ENCODE data around the gene ESPL1. TPM values are rescaled to one million over a fixed set of nuclear protein-coding genes. Genes with fewer than 3 reads are reported as not detected.

The ESPL1 gene
- total RNA-seq, 3 donors from 2014 or later: 19.9 to 21.9 (median 20.0) TPM

DNA sequence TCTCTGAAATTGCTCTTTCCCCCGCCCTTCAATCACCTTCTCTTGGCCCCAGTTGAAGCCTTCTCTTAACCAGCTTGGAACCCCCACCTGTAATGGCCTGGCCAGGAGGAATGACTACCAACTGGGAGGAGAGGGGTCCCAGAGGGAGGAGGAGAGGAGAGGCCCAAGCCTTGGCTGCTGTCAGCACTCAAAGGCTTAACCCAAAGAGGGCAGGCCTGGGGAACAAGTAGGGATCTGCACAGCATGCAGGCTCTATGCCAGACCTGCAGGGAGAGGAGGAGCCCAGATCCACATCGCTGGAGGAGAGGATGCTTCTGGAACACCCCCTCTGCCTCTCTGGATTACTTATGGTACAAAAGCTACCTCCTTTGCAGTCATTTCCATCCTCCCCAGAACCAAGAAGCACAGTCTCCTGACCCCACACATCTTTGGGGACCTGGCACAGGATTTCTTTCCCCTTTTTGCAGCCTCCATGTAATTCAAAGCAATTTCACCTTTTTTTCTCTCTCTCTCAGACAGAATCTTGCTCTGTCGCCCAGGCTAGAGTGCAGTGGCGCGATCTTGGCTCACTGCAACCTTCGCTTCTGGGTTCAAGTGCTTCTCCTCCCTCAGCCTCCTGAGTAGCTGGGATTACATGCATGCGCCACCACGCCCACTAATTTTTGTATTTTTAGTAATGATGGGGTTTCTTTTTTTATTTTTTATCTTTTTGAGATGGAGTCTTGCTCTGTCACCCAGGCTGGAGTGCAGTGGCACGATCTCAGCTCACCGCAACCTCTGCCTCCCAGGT is 42.3 kb upstream of the ESPL1 start:
- ATAC-seq: no peak
- H3K4me3 Mint-ChIP-seq: no peak overlapping the region

GRCh38 chr12:53226815-53227214 is 41.3 kb upstream of the ESPL1 start:
- DNase-seq (no peak), ATAC-seq (no peak)
- Mint-ChIP-seq H3K4me1 (ENCODE audit: low read depth) (peaks cover 75% of the 10 kb centered on the region), H3K4me3 (peak overlapping the region; percentile 4), H3K9me3 (no peaks in the 10 kb centered on the region), H3K27me3 (ENCODE audit: low read depth) (no peaks in the 10 kb centered on the region), H3K36me3 (ENCODE audit: insufficient read depth) (peaks cover 4% of the 10 kb centered on the region)

More for the DNA sequence above, 42.3 kb upstream of the ESPL1 start:
- DNase-seq: no peak
- Mint-ChIP-seq H3K4me1 (ENCODE audit: low read depth) (peaks cover 70% of the 10 kb centered on the region), H3K36me3 (ENCODE audit: insufficient read depth) (peaks cover 4% of the 10 kb centered on the region), H3K9me3 (no peaks in the 10 kb centered on the region), H3K27me3 (ENCODE audit: low read depth) (no peaks in the 10 kb centered on the region)

- Mint-ChIP-seq H3K9me3 (no peaks in the 10 kb centered on the region), H3K27me3 (ENCODE audit: low read depth) (no peaks in the 10 kb centered on the region), H3K4me3 (peak overlapping the region; percentile 4), H3K36me3 (ENCODE audit: insufficient read depth) (peaks cover 4% of the 10 kb centered on the region), H3K4me1 (ENCODE audit: low read depth) (peaks cover 71% of the 10 kb centered on the region)
- ATAC-seq: no peak
- no peak for DNase-seq
These were observed 40.8 kb upstream of the ESPL1 start for GRCh38 chr12:53227341-53227740.

GRCh38 chr12:53227836-53228235 is 40.3 kb upstream of the ESPL1 start:
- no peaks in the 10 kb centered on the region for H3K9me3 Mint-ChIP-seq
- no peaks in the 10 kb centered on the region for H3K27me3 Mint-ChIP-seq (ENCODE audit: low read depth)
- no peak overlapping the region for H3K4me3 Mint-ChIP-seq
- peaks cover 4% of the 10 kb centered on the region for H3K36me3 Mint-ChIP-seq (ENCODE audit: insufficient read depth)
- DNase-seq (no peak), ATAC-seq (no peak)
- peaks cover 71% of the 10 kb centered on the region for H3K4me1 Mint-ChIP-seq (ENCODE audit: low read depth)

- peak overlapping the region; percentile 56 for H3K4me3 Mint-ChIP-seq
- no peak for DNase-seq
- H3K4me1 Mint-ChIP-seq (ENCODE audit: low read depth): peaks cover 70% of the 10 kb centered on the region
- H3K27me3 Mint-ChIP-seq (ENCODE audit: low read depth): no peaks in the 10 kb centered on the region
- no peak for ATAC-seq
- no peaks in the 10 kb centered on the region for H3K9me3 Mint-ChIP-seq
- peaks cover 4% of the 10 kb centered on the region for H3K36me3 Mint-ChIP-seq (ENCODE audit: insufficient read depth)
These were observed 38.6 kb upstream of the ESPL1 start for GRCh38 chr12:53229454-53229853.

DNA sequence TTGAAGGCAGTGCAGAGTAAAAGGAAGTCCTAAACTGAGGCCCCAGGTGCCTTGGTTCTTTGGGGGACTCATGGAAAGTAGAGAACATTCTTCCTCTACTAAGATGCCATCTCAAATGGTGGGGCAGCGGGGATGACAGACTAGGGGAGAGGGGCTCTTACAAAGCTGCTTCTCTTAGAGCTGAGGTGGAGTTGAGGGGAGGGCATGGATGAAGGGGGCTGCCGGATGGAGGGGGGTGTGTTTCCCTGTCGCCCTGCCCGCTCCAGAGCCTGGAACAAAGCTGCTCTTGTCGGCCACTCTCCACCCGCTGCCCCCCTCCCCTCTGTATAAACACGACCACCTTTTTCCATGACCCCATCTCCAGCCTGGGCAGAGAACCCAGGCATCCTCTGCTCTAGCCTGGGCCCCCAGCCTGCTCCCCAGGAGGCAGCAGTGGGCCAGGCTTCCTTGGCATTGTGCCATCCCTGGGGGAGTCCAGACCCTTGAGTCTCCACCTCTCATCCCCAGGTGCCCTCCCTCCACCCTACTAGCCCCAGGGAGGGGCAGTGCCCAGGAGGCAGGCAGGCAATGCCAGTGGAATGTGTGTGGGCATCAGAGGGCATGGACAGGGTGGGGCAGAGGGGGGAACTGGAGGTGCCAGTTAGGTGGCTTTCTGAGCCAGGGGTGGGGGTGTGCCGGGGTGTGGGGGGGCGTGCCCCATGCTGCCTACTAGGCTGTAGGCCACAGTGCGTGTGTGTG is 37.8 kb upstream of the ESPL1 start:
- no peak for DNase-seq
- no peak for ATAC-seq
- H3K4me1 Mint-ChIP-seq (ENCODE audit: low read depth): peaks cover 65% of the 10 kb centered on the region
- H3K4me3 Mint-ChIP-seq: peak overlapping the region; percentile 56
- no peaks in the 10 kb centered on the region for H3K9me3 Mint-ChIP-seq
- peaks cover 4% of the 10 kb centered on the region for H3K36me3 Mint-ChIP-seq (ENCODE audit: insufficient read depth)
- no peaks in the 10 kb centered on the region for H3K27me3 Mint-ChIP-seq (ENCODE audit: low read depth)

- no peak for ATAC-seq
- no peak for DNase-seq
- Mint-ChIP-seq H3K27me3 (ENCODE audit: low read depth) (no peaks in the 10 kb centered on the region), H3K4me1 (ENCODE audit: low read depth) (peaks cover 71% of the 10 kb centered on the region), H3K36me3 (ENCODE audit: insufficient read depth) (peaks cover 4% of the 10 kb centered on the region), H3K4me3 (peak overlapping the region; percentile 70), H3K9me3 (no peaks in the 10 kb centered on the region)
These were observed 36.5 kb upstream of the ESPL1 start for GRCh38 chr12:53231671-53231920.

GRCh38 chr12:53231921-53232645 is 36.0 kb upstream of the ESPL1 start, which contains the start of gene RARG:
Gene RARG, minus strand, starts transcription at chr12:53232209. Its CDS starts 4,664 bp downstream, at chr12:53227545.
- Mint-ChIP-seq H3K27me3 (ENCODE audit: low read depth) (no peaks in the 10 kb centered on the region), H3K36me3 (ENCODE audit: insufficient read depth) (peaks cover under 1% of the 10 kb centered on the region), H3K4me1 (ENCODE audit: low read depth) (peaks cover 72% of the 10 kb centered on the region), H3K9me3 (no peaks in the 10 kb centered on the region), H3K4me3 (peak within 1 kb of the TSS; percentile 85)
- ATAC-seq (peak; percentile 74 to 75), DNase-seq (peak; percentile 71)

- H3K4me1 Mint-ChIP-seq (ENCODE audit: low read depth): peaks cover 75% of the 10 kb centered on the region
- ATAC-seq: peak; percentile 32 to 41
- no peaks in the 10 kb centered on the region for H3K36me3 Mint-ChIP-seq (ENCODE audit: insufficient read depth)
These were observed 35.2 kb upstream of the ESPL1 start for GRCh38 chr12:53232646-53233461.

DNA sequence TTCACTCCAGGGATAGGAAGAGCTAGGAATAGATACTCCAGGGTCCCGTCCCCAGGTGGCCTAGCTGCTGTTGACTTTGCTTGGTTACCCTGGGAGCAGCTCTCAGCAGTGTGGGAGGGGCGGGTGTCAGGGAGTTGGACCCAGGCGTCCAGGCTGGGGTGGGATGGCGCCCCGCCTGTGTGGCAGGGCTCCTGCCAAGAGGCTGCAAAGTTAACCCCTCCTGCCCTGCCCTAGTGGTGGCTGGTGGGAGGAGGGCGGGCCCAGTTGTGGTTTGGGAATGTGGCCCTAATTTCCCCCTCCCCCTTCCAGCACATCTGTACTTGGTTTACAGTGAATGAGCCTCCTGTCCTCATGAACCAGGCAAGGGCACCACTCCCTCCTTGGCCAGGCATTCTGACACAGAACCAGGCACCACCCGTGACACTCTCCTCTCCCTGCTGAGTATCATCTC is 34.4 kb upstream of the ESPL1 start:
- Mint-ChIP-seq H3K27me3 (ENCODE audit: low read depth) (no peaks in the 10 kb centered on the region), H3K4me3 (peak overlapping the region; percentile 85)

More at GRCh38 chr12:53232646-53233461, 35.2 kb upstream of the ESPL1 start:
- Mint-ChIP-seq H3K4me3 (peak overlapping the region; percentile 85), H3K27me3 (ENCODE audit: low read depth) (no peaks in the 10 kb centered on the region), H3K9me3 (no peaks in the 10 kb centered on the region)
- DNase-seq: no peak

GRCh38 chr12:53234271-53234914 is 33.7 kb upstream of the ESPL1 start:
- Mint-ChIP-seq H3K27me3 (ENCODE audit: low read depth) (no peaks in the 10 kb centered on the region), H3K36me3 (ENCODE audit: insufficient read depth) (no peaks in the 10 kb centered on the region), H3K4me1 (ENCODE audit: low read depth) (peaks cover 67% of the 10 kb centered on the region), H3K9me3 (no peaks in the 10 kb centered on the region), H3K4me3 (no peak overlapping the region)
- no peak for ATAC-seq
- no peak for DNase-seq

More for the DNA sequence above, 34.4 kb upstream of the ESPL1 start:
- H3K9me3 Mint-ChIP-seq: no peaks in the 10 kb centered on the region
- ATAC-seq (no peak), DNase-seq (no peak)
- H3K4me1 Mint-ChIP-seq (ENCODE audit: low read depth): peaks cover 70% of the 10 kb centered on the region
- H3K36me3 Mint-ChIP-seq (ENCODE audit: insufficient read depth): no peaks in the 10 kb centered on the region

DNA sequence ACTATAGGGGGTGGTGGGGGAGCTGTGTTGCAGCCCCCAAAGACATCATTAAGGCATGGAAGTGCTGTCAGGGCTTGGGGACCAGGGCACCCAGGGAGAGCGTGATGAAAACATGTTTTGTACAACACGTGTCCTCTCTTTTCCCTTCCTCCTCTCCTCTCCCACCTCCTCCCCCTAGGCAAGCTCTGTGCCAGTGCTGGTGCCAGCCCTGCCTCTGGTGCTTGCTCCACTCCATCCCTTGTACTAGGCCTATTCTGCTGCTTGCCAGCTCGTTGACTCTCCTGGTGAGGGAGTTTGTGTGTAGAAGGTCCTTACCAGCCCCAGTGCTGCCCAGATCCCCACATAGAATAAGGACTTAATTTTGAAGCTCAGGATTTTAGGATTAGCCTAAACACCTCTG is 32.9 kb upstream of the ESPL1 start:
- no peak for ATAC-seq
- DNase-seq: no peak
- H3K9me3 Mint-ChIP-seq: no peaks in the 10 kb centered on the region
- H3K36me3 Mint-ChIP-seq (ENCODE audit: insufficient read depth): no peaks in the 10 kb centered on the region
- peaks cover 59% of the 10 kb centered on the region for H3K4me1 Mint-ChIP-seq (ENCODE audit: low read depth)
- H3K27me3 Mint-ChIP-seq (ENCODE audit: low read depth): no peaks in the 10 kb centered on the region
- H3K4me3 Mint-ChIP-seq: peak overlapping the region; percentile 24

GRCh38 chr12:53235742-53236442 is 32.2 kb upstream of the ESPL1 start:
- ATAC-seq (no peak), DNase-seq (no peak)
- Mint-ChIP-seq H3K4me1 (ENCODE audit: low read depth) (peaks cover 56% of the 10 kb centered on the region), H3K27me3 (ENCODE audit: low read depth) (no peaks in the 10 kb centered on the region), H3K9me3 (no peaks in the 10 kb centered on the region), H3K36me3 (ENCODE audit: insufficient read depth) (no peaks in the 10 kb centered on the region), H3K4me3 (peak overlapping the region; percentile 23)

Data from activated T-cell treated with anti-CD3 and anti-CD28 coated beads, Interleukin-2, amount 50 U/mL, for 4 hours (primary cell).